Esophagus (tissue), 2 donors: Measurements from ENCODE around the gene PPP1R3G. TPM values are rescaled to one million over a fixed set of nuclear protein-coding genes. Genes with fewer than 3 reads are reported as not detected.

Experiments used
- H3K27ac ChIP-seq, 2 donors: one replicate each; pipeline ENCODE4 v1.5.1; 2013; ENCODE audit warnings: low read depth in 2 of 2, mild to moderate bottlenecking in 2 of 2, inconsistent platforms in 1 of 2, low read length in 1 of 2, moderate library complexity in 1 of 2
- H3K27me3 ChIP-seq, 2 donors: one replicate each; pipeline ENCODE4 v1.6.1; 2013; ENCODE audit warnings: low read length in 2 of 2, control low read depth in 1 of 2, mild to moderate bottlenecking in 1 of 2; ENCODE audit not compliant: insufficient read depth in 2 of 2, control insufficient read depth in 1 of 2
- H3K36me3 ChIP-seq, 2 donors: one replicate each; pipeline ENCODE4 v1.6.1; 2013; ENCODE audit warnings: low read length in 1 of 2; ENCODE audit not compliant: control insufficient read depth in 2 of 2, insufficient read depth in 2 of 2
- H3K4me1 ChIP-seq, 2 donors: one replicate each; pipeline ENCODE4 v1.6.1; 2013; ENCODE audit warnings: low read length in 1 of 2; ENCODE audit not compliant: control insufficient read depth in 2 of 2, insufficient read depth in 2 of 2
- H3K4me3 ChIP-seq, 2 donors: one replicate each; pipeline ENCODE4 v1.5.1; 2013; ENCODE audit warnings: low read length in 2 of 2, mild to moderate bottlenecking in 2 of 2, low read depth in 1 of 2, moderate library complexity in 1 of 2
- H3K9me3 ChIP-seq, 2 donors: one replicate each; pipeline ENCODE4 v1.6.1; 2013; ENCODE audit warnings: mild to moderate bottlenecking in 2 of 2, low read depth in 1 of 2, low read length in 1 of 2, moderate library complexity in 1 of 2; ENCODE audit not compliant: control insufficient read depth in 2 of 2, insufficient read depth in 1 of 2
- WGBS, 2 donors: extraction: QIAGEN DNeasy Blood & Tissue Kit; methylation state at CpG; one replicate each; pipeline ENCODE4 v1.1.7; 2013; 5-methylcytosine and 5-hydroxymethylcytosine counted together
- polyA plus RNA-seq, 2 donors: library from polyadenylated mRNA; stranded (reverse); fragments of 200-250 nt; gene quantifications; one replicate each; pipeline ENCODE4 v1.2.3, GENCODE V29; 2013
- donor health status: healthy with polysubstance abuse.
- donor health status: Bipolar disorder and iron deficiency.

Gene PPP1R3G
- polyA plus RNA-seq, 2 donors, result 0.92 to 2.2 TPM

DNA sequence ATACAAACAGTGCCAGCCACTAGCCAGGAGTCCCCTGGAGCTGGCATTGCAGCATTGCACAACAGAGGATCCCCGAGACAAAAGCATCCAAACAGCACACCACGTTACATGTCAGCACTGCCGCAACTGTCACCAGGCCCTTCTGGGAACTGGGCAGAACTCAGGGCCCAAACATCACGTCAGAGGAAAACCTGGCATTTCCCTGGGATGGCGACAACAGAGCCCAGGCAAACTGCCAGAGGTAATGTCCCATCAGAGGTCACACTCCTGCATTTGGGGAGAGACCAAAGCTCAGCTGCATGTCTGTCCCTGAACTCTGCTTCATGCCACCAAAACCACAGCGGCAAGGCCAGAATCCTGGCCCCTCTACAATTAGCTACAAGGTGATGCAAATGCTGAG, 36.3 kb downstream of the PPP1R3G start:
- WGBS, 2 donors, result 86 to 89% methylated on average over 6 of the region's 6 CpGs
- Histone ChIP-seq H3K36me3 (no peaks in the 10 kb centered on the region), H3K4me3 (no peak overlapping the region), H3K4me1 (peaks cover 0 to 5% of the 10 kb centered on the region in 2 donors), H3K27me3 (no peaks in the 10 kb centered on the region), H3K9me3 (no peaks in the 10 kb centered on the region), H3K27ac (no peak overlapping the region)

DNA sequence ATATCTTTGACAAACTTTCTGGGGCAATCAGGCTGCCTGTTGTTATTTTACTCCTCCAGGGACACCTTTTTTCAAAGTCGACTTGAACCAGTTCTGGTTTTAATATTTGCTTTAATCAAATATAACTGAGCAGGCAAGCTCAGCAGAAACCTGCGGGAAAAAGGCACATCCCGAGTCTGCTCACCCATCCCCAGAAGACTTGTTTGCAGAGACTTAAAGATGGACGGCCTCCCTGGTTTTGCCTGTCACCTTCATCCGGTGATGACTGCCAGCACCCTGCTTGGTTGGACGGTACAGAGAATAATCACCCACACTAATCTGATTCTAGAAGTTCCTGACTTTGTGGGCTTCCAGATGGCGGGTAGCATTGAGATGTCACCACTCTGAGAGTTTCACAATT, 36.8 kb downstream of the PPP1R3G start:
- H3K4me1 ChIP-seq, result peaks cover 0 to 3% of the 10 kb centered on the region in 2 donors
- 90 to 91% methylated on average over 7 of the region's 7 CpGs for WGBS, 2 donors

DNA sequence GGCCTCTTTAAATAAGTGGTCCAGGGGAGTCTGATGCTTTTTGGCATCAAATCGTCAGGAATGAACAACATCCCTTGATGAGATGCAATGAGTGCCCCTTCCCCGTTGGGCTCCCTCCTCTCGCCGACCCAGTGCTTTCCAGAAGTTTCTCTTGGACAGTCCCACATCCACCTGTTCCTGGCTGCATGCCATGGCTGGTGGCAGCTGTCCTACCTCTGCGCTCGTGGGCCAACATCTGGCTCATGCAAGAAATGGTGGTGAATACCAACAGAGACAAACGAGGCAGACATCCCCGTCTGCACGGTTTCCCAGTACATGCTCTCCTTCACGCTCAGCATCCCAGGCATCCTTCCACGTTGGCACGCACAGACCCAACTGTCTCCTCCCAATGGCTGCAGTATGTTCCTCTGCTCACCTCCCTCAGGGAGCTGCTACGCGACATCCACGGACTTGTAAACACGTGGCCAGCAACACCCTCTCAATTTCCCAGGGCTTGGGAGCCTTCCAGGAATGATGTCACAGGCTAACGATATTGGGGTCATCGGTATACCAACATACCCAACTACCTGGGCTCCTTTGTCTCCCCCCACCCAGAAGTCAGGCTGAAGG, 37.5 kb downstream of the PPP1R3G start:
- Histone ChIP-seq H3K4me1 (peaks cover 0 to 3% of the 10 kb centered on the region in 2 donors), H3K36me3 (no peaks in the 10 kb centered on the region), H3K27me3 (no peaks in the 10 kb centered on the region), H3K27ac (no peak overlapping the region), H3K9me3 (no peaks in the 10 kb centered on the region), H3K4me3 (no peak overlapping the region)
- WGBS, 2 donors, result 89 to 93% methylated on average over 18 of the region's 18 CpGs

More for the DNA sequence above, 36.8 kb downstream of the PPP1R3G start:
- H3K27me3 ChIP-seq, result no peaks in the 10 kb centered on the region
- H3K36me3 ChIP-seq, result no peaks in the 10 kb centered on the region
- H3K4me3 ChIP-seq, result no peak overlapping the region
- no peak overlapping the region for H3K27ac ChIP-seq
- H3K9me3 ChIP-seq, result no peaks in the 10 kb centered on the region

- Histone ChIP-seq H3K27me3 (no peaks in the 10 kb centered on the region), H3K9me3 (no peaks in the 10 kb centered on the region), H3K4me1 (peaks cover 0 to 3% of the 10 kb centered on the region in 2 donors), H3K27ac (no peak overlapping the region), H3K4me3 (no peak overlapping the region), H3K36me3 (no peaks in the 10 kb centered on the region)
- WGBS, 2 donors, result 93% methylated on average over 20 of the region's 20 CpGs
Measured at GRCh38 chr6:5123296-5124143, 38.4 kb downstream of the PPP1R3G start.

DNA sequence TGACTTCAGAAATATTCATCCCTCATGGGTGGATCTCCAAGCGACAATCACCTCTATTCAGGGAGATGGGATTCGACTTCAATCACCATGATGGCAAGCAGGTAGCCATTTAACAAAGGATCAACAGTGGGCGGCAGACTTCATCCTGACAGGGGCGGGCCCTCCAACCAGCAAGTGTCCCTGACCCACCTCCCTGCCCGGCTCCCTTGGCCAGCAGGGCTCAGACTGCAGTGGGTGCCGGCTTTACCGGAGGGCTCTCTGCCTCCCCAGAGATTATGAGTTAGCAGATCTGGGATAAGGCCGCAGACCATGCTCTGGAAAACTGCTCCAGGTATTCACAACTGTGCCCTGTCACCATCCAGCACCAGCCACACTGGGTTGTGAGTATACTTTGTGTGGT, 39.4 kb downstream of the PPP1R3G start:
- Histone ChIP-seq H3K4me3 (no peak overlapping the region), H3K27me3 (no peaks in the 10 kb centered on the region), H3K4me1 (no peaks in the 10 kb centered on the region), H3K9me3 (no peaks in the 10 kb centered on the region), H3K27ac (no peak overlapping the region), H3K36me3 (no peaks in the 10 kb centered on the region)
- 95 to 96% methylated on average over 8 of the region's 8 CpGs for WGBS, 2 donors

GRCh38 chr6:5125152-5126006, 40.2 kb downstream of the PPP1R3G start:
- Histone ChIP-seq H3K27ac (no peak overlapping the region), H3K4me1 (no peaks in the 10 kb centered on the region), H3K27me3 (no peaks in the 10 kb centered on the region), H3K9me3 (no peaks in the 10 kb centered on the region), H3K4me3 (no peak overlapping the region), H3K36me3 (no peaks in the 10 kb centered on the region)
- WGBS, 2 donors, result 91 to 92% methylated on average over 11 of the region's 11 CpGs

DNA sequence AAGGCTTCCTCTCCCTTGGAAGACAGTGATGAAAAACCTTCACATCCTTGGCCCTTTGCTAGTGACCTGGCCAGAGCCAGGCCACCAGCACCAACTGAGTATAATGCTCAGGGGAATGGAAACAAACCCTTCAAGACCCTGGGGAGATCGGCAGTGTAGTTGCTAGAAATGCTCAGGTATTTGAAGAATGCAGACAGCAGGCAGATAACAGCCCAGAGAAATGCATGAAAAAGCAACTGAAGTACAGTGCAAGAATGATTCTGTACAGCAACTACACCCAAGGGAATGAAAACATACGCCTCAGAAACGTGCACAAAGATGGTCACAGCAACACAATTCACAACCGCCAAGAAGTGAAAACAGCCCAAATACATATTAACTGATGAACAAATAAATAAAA, 41.1 kb downstream of the PPP1R3G start:
- H3K36me3 ChIP-seq, result no peaks in the 10 kb centered on the region
- H3K27me3 ChIP-seq, result no peaks in the 10 kb centered on the region
- 62 to 75% methylated on average over 4 of the region's 4 CpGs for WGBS, 2 donors
- H3K4me1 ChIP-seq, result no peaks in the 10 kb centered on the region
- no peaks in the 10 kb centered on the region for H3K9me3 ChIP-seq
- H3K4me3 ChIP-seq, result no peak overlapping the region
- no peak overlapping the region for H3K27ac ChIP-seq

DNA sequence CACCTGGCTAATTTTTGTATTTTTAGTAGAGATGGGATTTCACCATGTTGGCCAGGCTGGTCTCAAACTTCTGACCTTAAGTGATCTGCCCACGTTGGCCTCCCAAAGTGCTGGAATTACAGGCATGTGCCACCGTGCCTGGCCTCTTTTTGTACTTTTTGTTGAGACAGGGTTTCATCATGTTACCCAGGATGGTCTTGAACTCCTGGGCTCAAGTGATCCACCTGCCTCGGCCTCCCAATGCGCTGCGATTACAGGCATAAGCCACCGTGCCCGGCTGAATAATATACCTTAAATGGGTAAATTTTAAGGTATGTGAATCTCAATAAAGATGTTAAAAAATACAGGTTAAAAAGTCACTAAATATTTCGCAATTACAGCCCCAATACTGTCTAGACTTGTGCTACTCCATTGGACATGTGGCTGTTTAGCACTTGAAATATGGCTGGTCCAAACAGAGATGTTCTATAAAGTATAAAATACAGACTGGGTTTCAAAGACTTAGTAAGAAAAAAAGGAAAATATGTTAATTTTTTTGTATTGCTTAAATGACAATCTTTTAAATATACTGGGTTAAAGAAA, 42.1 kb downstream of the PPP1R3G start:
- WGBS, 2 donors, result 81 to 88% methylated on average over 8 of the region's 8 CpGs
- Histone ChIP-seq H3K27ac (no peak overlapping the region), H3K4me3 (no peak overlapping the region), H3K36me3 (no peaks in the 10 kb centered on the region), H3K4me1 (no peaks in the 10 kb centered on the region), H3K27me3 (no peaks in the 10 kb centered on the region), H3K9me3 (no peaks in the 10 kb centered on the region)

- WGBS, 2 donors, result 85 to 86% methylated on average over 4 of the region's 4 CpGs
- H3K4me3 ChIP-seq, result no peak overlapping the region
Measured at GRCh38 chr6:5128351-5128750, 43.2 kb downstream of the PPP1R3G start.

More at GRCh38 chr6:5128351-5128750, 43.2 kb downstream of the PPP1R3G start:
- H3K36me3 ChIP-seq, result no peaks in the 10 kb centered on the region
- no peak overlapping the region for H3K27ac ChIP-seq
- no peaks in the 10 kb centered on the region for H3K4me1 ChIP-seq
- no peaks in the 10 kb centered on the region for H3K27me3 ChIP-seq
- H3K9me3 ChIP-seq, result no peaks in the 10 kb centered on the region
